ENCODE results near the gene FAM89A. TPM values are rescaled to one million over a fixed set of nuclear protein-coding genes. Genes with fewer than 3 reads are reported as not detected.
A peak's percentile ranks its signal among the peaks of the same experiment; 100 is the strongest.
"Not testable (repeated sequence)": the region's sequence is repeated elsewhere in the genome, so short reads cannot be mapped to it uniquely, and the experiment has no call there.

Gene FAM89A
- total RNA-seq, 1 donor from 2014 or later, result 3.1 TPM

- no peak for DNase-seq (ENCODE audit: low read depth)
These were observed 39.9 kb downstream of the FAM89A start for GRCh38 chr1:231000201-231000600.

- DNase-seq (ENCODE audit: low read depth), result no peak
These were observed 45.2 kb downstream of the FAM89A start for GRCh38 chr1:230994860-230995259.

GRCh38 chr1:230992100-230992774 lies 47.8 kb downstream of the FAM89A start:
- DNase-seq (ENCODE audit: low read depth), result peak; percentile 19

GRCh38 chr1:230987448-230987847 lies 52.6 kb downstream of the FAM89A start:
- no peak for DNase-seq (ENCODE audit: low read depth)

GRCh38 chr1:230986976-230987375 lies 53.1 kb downstream of the FAM89A start:
- peak; percentile 76 for DNase-seq (ENCODE audit: low read depth)

GRCh38 chr1:230985711-230986110 lies 54.3 kb downstream of the FAM89A start:
- DNase-seq (ENCODE audit: low read depth), result no peak

- DNase-seq (ENCODE audit: low read depth), result not testable (repeated sequence)
These were observed 55.2 kb downstream of the FAM89A start for GRCh38 chr1:230984622-230985515.

- DNase-seq (ENCODE audit: low read depth), result no peak
These were observed 56.2 kb downstream of the FAM89A start for GRCh38 chr1:230983811-230984210.

GRCh38 chr1:230982696-230983095 lies 57.4 kb downstream of the FAM89A start:
- DNase-seq (ENCODE audit: low read depth), result no peak

- DNase-seq (ENCODE audit: low read depth), result no peak
These were observed 60.1 kb downstream of the FAM89A start for GRCh38 chr1:230979952-230980351.

- no peak for DNase-seq (ENCODE audit: low read depth)
These were observed 60.7 kb downstream of the FAM89A start for GRCh38 chr1:230979389-230979716.

- peak; percentile 99 for DNase-seq (ENCODE audit: low read depth)
These were observed 61.3 kb downstream of the FAM89A start, which contains the start of the genes ARV1 and TTC13 for GRCh38 chr1:230978491-230979388. ARV1 (plus strand) TSS chr1:230979094; CDS start chr1:230979106, 12 bp downstream. TTC13 (minus strand) TSS chr1:230978861; CDS start chr1:230978830, 31 bp downstream.

- DNase-seq (ENCODE audit: low read depth), result peak; percentile 64
These were observed 62.1 kb downstream of the FAM89A start for GRCh38 chr1:230977761-230978490.

GRCh38 chr1:230976825-230977747 lies 63.0 kb downstream of the FAM89A start:
- no peak for DNase-seq (ENCODE audit: low read depth)

GRCh38 chr1:230976360-230976759 lies 63.7 kb downstream of the FAM89A start:
- DNase-seq (ENCODE audit: low read depth), result peak; percentile 70

- DNase-seq (ENCODE audit: low read depth), result no peak
These were observed 64.4 kb downstream of the FAM89A start for GRCh38 chr1:230975636-230976035.

- DNase-seq (ENCODE audit: low read depth), result no peak
These were observed 67.2 kb downstream of the FAM89A start for GRCh38 chr1:230972855-230973271.

- DNase-seq (ENCODE audit: low read depth), result no peak
These were observed 68.3 kb downstream of the FAM89A start for GRCh38 chr1:230971771-230972170.

GRCh38 chr1:230970432-230970831 lies 69.6 kb downstream of the FAM89A start:
- DNase-seq (ENCODE audit: low read depth), result no peak
